ELR (cell line): ENCODE data around the gene TXLNA.

ENCODE experiments used
- DNase-seq: peaks from one replicate; pipeline ENCODE4 v3.0.0-alpha.2; 2015; ENCODE audit warnings: low read depth

Gene TXLNA

DNA sequence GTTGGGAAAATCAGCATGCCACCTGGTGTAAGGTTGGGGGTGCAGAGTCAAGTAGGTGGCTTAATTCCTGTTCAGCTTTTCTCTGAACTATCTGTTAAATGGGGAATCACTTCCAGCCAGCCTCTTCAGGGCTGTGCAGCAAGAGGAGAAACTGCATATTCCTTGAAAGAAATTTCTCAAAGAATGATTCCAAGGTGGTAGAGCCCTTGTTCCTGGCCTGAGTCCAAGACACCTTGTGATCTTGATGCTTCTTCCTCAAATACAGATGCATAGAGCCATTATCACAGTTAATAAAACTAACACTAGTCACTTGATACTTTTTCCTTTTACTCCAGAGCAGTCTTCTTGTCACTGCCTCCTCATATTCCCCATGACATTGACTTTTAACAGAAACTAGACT is 5.2 kb downstream of the TXLNA start:
- DNase-seq, result no peak

DNA sequence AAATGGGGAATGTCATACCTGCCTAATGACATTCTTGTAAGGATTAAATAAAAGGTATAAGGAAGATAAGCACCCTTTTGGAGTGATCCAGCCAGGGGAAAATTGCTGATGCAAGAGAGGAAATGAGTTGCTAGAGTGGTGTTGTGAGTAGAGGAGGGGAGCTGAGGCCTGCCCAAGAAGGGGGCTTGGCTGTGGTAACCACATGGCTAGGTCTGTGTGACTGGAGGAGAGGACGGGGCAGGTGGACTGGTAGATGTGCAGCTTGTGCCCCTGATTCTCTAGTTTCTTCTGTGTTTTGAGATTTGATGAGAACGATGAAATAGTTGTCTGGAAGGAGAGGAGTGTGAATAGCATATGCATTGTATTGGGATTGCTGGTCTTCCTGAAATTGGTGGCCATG is 6.6 kb downstream of the TXLNA start:
- DNase-seq, result no peak

DNA sequence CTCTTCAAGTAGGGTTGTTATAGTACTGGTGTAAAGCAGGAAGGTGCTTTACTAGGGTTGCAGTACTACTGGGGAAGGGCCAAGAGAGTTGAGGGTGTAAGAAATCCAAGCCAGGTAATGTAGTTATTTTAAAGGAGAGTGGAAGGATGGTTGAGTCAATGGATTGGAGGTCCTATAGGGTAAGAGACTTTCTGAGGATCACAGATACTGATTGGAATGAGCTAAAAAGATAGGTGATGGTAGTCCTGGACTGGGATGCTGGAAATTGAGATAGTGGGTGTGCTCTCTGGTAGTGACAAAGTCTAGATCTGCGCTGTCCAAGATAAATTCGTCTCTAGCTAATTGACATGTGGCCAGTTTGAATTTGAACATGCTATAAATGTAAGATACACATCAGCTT is 7.0 kb downstream of the TXLNA start:
- no peak for DNase-seq

DNA sequence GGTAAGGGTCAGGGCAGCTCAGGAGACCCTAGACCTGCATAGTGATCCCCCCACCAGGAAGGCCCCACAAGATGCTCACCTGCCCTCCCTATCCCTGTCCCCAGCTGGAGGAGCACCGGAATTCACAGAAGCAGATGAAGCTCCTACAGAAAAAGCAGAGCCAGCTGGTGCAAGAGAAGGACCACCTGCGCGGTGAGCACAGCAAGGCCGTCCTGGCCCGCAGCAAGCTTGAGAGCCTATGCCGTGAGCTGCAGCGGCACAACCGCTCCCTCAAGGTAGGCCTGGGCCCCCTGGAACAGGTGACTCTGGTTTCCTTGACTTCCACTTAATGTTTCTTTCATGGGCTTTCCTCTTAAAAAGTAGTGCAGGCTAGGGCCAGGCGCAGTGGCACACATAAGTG is 8.4 kb downstream of the TXLNA start:
- DNase-seq, result no peak

DNA sequence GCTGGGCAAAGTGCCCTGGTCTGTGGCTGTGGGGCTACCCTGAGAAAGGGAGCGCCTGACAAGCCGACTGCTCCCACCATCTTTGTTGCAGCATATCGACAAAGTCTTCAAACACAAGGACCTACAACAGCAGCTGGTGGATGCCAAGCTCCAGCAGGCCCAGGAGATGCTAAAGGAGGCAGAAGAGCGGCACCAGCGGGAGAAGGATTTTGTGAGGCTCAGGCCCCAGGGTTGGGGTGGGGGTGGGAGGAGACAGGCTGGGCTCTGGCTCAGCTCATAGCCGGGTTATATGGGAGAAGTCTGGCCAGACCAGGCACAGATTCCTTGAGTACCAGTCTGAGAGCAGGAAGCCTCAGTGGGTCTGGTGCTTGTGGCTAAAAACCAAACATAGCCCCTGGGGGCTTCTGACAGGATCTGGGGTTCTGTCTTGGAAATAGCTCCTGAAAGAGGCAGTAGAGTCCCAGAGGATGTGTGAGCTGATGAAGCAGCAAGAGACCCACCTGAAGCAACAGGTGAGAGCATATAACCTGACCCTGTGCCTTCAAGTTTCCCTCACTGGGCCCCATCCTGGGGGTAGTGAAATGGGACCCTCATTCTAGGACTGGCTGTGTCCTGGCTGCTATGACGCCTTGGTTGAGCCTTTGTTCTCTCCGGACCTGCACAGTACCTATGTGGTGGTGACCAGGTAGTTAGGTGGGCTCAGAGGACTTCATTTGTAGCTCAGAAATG is 12.9 kb downstream of the TXLNA start:
- DNase-seq, result no peak

- DNase-seq, result no peak
Observed at GRCh38 chr1:32194984-32195383, 15.5 kb downstream of the TXLNA start.

GRCh38 chr1:32195531-32195930 is 16.1 kb downstream of the TXLNA start:
- DNase-seq, result no peak

DNA sequence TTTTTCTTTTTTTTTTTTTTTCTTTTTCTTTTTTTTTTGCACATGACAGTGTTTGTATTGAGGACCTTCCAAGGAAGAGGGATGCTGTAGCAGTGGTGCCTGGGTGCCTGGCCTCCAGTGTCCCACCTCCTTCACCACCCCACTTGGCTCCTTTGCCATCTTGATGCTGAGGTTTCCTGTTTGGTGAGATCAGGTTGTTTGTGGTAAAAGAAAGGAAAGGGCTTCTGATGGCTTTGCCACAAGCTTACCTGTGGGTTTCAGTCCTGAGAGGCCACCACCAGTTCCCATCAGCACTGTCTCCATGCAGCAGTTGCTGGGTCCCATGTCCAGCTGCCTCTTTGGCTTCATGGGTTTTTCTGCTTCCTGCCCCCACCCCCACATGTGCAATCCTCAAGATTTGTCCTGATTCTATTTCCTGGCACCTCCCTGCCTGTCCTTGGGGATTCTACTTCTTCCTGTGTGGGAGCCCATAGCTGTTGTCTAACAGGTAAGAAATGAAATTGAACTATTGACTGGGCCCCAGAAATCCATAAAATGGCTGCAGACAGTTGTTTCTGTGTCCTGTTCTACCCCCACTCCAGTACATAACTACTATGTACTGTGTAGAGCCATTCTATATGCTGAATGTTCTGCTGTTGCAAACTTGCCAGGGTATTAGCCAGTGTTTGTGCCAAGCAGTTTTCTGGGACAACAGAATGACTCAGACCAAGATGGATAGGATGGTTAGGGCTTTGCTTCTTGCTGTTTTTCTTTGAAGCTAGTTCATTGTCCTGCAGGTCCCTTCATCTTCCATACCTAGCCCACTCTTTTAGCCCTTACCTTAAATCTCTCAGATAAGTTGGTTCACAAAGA is 16.7 kb downstream of the TXLNA start:
- no peak for DNase-seq

DNA sequence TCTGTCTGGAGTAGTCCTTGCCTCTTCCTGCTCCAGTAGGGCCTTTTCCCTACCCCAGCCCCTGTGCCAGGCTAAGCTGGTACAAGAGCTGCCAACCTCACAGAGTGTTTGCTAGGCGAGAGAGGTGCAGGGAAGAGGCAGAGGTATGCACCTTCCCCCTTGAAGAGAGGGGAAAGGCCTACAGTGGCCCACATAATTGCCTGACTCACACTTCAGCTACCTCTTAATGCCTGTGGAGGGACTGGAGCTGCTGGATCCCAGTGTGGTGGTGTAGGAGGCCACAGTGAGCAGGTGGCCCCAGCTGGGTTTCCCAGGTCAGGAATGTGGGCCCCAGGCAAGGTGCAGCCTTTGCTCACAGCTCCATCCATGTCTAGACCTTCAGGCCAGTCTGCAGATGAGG is 17.6 kb downstream of the TXLNA start:
- no peak for DNase-seq

GRCh38 chr1:32197837-32198236 is 18.4 kb downstream of the TXLNA start:
- no peak for DNase-seq

- DNase-seq, result no peak
Observed at GRCh38 chr1:32198237-32199042, 19.0 kb downstream of the TXLNA start.

DNA sequence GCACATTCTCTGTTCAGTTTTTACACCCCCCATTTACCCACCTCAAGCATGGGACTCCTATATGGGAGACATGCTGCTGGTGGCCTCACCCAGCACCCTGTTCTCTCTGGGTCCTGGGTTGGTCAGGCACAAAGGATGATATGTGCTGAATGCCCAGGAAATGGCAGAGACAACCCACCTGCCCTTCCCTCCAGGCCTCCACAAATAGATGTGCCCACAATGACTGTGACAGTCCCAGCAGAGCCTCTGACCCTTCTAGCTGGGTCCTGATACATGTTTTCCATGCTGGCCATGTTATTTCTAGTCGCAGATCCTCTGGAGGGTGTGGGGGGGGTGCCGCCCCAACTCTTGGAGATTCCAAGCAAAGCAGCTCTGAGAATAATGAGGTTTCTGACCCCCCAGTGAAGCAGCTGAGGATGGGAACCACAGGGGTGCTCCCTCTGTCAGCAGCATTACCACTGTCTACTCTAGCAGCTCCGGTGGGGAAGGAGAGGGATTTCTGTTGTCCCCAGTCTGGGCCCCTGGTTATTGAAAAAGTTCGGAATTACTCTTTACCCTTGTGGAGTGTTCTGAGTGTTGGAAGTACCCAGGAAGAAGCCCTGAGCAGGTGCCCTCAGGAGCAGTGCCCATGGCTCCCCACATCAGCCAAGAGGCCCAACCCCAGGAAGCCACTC is 19.7 kb downstream of the TXLNA start:
- no peak for DNase-seq

- DNase-seq, result no peak
Observed at GRCh38 chr1:32199717-32200072, 20.2 kb downstream of the TXLNA start.

DNA sequence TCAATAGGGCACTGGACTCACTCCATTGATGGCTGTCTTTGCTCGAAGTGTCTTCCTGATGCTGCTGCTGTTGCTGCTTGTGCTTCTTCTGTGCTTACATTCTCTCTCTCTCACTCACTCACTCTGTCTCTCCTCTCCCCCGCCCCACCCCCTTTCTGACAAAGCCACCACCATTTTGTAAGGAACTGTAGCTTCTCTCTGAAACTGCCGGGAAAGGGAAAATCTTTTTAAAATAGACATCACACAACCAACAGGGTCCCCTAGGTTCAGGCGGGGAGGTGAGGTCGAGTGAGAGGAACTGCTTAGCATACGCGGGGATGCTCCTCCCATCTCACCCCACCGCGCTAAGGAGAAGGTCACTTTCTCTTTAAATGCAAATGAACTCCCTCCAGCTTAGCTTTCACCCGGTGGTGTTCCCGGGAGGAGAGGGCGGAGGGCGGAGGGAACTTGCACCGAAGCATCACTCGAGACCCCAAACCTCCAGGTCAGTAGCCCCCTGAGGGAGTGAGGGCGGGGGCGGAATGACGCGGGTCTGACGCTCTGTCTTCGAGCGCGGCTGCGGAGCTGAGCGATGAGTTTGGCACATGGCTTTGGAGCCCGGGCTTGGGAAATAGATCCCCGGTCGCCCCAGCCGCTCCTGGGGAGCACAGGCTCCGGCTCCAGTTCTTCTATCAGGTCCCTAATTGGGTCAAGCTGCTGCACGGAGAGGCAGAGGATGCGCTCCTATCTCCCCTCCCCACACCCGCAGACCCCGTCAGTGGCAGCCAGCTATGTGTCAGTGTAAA is 20.9 kb downstream of the TXLNA start, which contains the start of gene CCDC28B:
CCDC28B (plus strand) TSS at position 370 of the 785 bp plus-strand sequence. CDS start 1,341 bp downstream, outside the sequence.
- DNase-seq, result peak; percentile 80

- peak; percentile 66 for DNase-seq
Observed at GRCh38 chr1:32201011-32201855, 21.8 kb downstream of the TXLNA start.

GRCh38 chr1:32204943-32205361 is 25.5 kb downstream of the TXLNA start:
- DNase-seq, result no peak

GRCh38 chr1:32205401-32206370 is 26.2 kb downstream of the TXLNA start, which contains the start of gene IQCC:
Gene IQCC, plus strand, starts transcription at chr1:32205671. Its CDS starts 11 bp downstream, at chr1:32205682.
- peak; percentile 88 for DNase-seq

DNA sequence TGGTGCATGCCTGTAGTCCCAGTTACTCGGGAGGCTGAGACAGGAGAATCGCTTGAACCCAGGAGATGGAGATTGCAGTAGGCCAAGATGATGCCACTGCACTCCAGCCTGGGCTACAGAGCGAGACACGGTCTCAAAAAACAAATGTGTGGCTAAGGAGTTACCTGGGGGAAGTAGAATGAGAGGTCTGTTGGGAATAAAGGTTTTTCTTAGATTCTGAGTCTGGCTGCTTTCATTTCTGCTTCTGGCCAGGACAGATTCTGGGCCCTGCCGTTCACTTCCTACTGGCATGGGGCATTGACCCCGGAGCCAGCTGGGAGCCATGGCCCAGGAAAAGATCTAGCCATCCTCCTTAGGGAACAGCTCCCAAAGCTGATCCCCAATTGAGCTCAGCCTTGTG is 29.0 kb downstream of the TXLNA start:
- no peak for DNase-seq

- DNase-seq, result peak; percentile 54
Observed at GRCh38 chr1:32208891-32209328, 29.4 kb downstream of the TXLNA start, which contains the start of gene DCDC2B. Gene DCDC2B, plus strand, starts transcription at chr1:32209089. Its CDS starts 5 bp downstream, at chr1:32209094.
